Osteoblast (primary cell): ENCODE data around the gene ARMH1. TPM values are rescaled to one million over a fixed set of nuclear protein-coding genes. Genes with fewer than 3 reads are reported as not detected.

Experiments used
- DNase-seq: peaks from one replicate; pipeline ENCODE4 v3.0.0; 2011; ENCODE audit warnings: low spot score, mixed read lengths; ENCODE audit not compliant: insufficient read length; ENCODE audit errors: missing footprints
- H2AFZ ChIP-seq: 2 replicates; pipeline ENCODE4 v1.6.0; 2011; ENCODE audit warnings: mild to moderate bottlenecking, low read length
- H3K27ac ChIP-seq: 2 replicates; pipeline ENCODE4 v1.5.1; 2011; ENCODE audit warnings: mild to moderate bottlenecking, low read depth, low read length, moderate library complexity
- H3K27me3 ChIP-seq: 2 replicates; pipeline ENCODE4 v1.6.0; 2012; ENCODE audit warnings: mild to moderate bottlenecking, control low read depth, inconsistent platforms, low read length, moderate library complexity; ENCODE audit not compliant: insufficient read depth
- H3K36me3 ChIP-seq: 2 replicates; pipeline ENCODE4 v1.5.1; 2011; ENCODE audit warnings: mild to moderate bottlenecking, low read length, control low read depth, moderate library complexity; ENCODE audit not compliant: insufficient read depth
- H3K4me1 ChIP-seq: 2 replicates; pipeline ENCODE4 v1.5.1; 2011; ENCODE audit warnings: mild to moderate bottlenecking, low read length, control low read depth, moderate library complexity; ENCODE audit not compliant: insufficient read depth
- H3K4me2 ChIP-seq: 2 replicates; pipeline ENCODE4 v1.6.0; 2011; ENCODE audit warnings: mild to moderate bottlenecking, low read length; ENCODE audit not compliant: insufficient read depth
- H3K4me3 ChIP-seq: fragments of 200-600 bp; sonication (generic); 3 replicates; pipeline ENCODE4 v1.5.1; 2012; ENCODE audit warnings: mild to moderate bottlenecking, low read length, inconsistent platforms; ENCODE audit not compliant: insufficient read depth
- H3K79me2 ChIP-seq: 2 replicates; pipeline ENCODE4 v1.6.0; 2012; ENCODE audit warnings: mild to moderate bottlenecking, low read length, control low read depth, inconsistent platforms; ENCODE audit not compliant: insufficient read depth
- H3K9me3 ChIP-seq: 2 replicates; pipeline ENCODE4 v1.5.1; 2011; ENCODE audit warnings: low read depth, low read length, control low read depth
- H4K20me1 ChIP-seq: 2 replicates; pipeline ENCODE4 v1.6.0; 2012; ENCODE audit warnings: mild to moderate bottlenecking, low read length, control low read depth; ENCODE audit not compliant: insufficient read depth
- total RNA-seq: library from RNA; depleted of rRNA; stranded (reverse); fragments of >200 nt; gene quantifications from 2 replicates; pipeline ENCODE4 v1.2.3, GENCODE V29; 2012
- TF ChIP-seq, protein P1 (sequence below): IDR thresholded peaks from 2 replicates; pipeline ENCODE4 v1.5.1; 2011; ENCODE audit warnings: mild to moderate bottlenecking, low read depth, low read length, moderate library complexity; ENCODE audit errors: extremely low read depth

Gene ARMH1
- total RNA-seq, 1 donor = 4.3 TPM

DNA sequence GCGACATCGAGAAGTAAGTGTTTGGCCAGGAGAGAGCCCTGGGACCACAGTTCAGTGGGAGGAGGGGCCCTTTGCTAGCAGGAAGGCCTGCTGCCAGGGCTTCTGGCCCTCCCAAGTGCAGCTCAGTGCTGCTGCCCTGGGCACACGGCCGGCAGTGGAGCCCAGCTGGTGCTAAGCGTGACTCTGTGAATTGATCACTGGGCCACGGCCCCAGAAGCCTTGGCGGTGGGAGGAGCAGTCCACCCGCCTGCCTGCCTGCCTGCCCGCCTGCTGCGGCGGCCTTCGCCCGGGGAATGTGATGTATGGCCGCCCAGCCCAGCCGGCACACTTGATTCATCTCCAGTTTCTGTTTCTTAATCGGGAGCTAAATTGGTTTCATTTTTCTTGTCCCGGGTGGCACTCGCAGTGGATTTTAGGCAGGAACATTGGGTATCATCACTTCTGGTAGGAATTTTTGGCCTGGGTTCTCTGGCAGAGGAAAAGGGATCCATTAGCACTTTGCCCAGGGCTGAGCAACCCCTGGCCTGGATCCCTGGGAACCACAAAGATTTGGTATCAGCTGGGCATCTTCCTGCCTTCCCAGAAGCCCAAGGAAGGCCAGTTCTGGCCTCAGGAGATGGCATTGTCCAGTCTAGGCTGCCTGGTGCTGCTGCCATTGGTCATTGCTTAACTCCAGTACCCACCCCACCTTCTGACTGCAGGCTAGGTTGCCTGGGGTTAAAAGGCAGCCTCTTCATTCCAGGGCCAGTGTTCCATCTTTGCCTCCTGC lies 28.9 kb upstream of the ARMH1 start:
- no peaks in the 10 kb centered on the region for H4K20me1 ChIP-seq
- H3K27me3 ChIP-seq = no peaks in the 10 kb centered on the region
- peak overlapping the region; percentile 38 for H3K4me2 ChIP-seq
- peak overlapping the region; percentile 68 for H2AFZ ChIP-seq
- H3K4me1 ChIP-seq = peaks cover 14% of the 10 kb centered on the region
- TF ChIP-seq, protein P1, sequence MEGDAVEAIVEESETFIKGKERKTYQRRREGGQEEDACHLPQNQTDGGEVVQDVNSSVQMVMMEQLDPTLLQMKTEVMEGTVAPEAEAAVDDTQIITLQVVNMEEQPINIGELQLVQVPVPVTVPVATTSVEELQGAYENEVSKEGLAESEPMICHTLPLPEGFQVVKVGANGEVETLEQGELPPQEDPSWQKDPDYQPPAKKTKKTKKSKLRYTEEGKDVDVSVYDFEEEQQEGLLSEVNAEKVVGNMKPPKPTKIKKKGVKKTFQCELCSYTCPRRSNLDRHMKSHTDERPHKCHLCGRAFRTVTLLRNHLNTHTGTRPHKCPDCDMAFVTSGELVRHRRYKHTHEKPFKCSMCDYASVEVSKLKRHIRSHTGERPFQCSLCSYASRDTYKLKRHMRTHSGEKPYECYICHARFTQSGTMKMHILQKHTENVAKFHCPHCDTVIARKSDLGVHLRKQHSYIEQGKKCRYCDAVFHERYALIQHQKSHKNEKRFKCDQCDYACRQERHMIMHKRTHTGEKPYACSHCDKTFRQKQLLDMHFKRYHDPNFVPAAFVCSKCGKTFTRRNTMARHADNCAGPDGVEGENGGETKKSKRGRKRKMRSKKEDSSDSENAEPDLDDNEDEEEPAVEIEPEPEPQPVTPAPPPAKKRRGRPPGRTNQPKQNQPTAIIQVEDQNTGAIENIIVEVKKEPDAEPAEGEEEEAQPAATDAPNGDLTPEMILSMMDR = no peak
- H3K9me3 ChIP-seq = no peaks in the 10 kb centered on the region
- H3K4me3 ChIP-seq = no peak overlapping the region
- H3K36me3 ChIP-seq = peaks cover 75% of the 10 kb centered on the region
- peaks cover 4% of the 10 kb centered on the region for H3K79me2 ChIP-seq
- DNase-seq = peak; percentile 97
- H3K27ac ChIP-seq = peak overlapping the region; percentile 50

DNA sequence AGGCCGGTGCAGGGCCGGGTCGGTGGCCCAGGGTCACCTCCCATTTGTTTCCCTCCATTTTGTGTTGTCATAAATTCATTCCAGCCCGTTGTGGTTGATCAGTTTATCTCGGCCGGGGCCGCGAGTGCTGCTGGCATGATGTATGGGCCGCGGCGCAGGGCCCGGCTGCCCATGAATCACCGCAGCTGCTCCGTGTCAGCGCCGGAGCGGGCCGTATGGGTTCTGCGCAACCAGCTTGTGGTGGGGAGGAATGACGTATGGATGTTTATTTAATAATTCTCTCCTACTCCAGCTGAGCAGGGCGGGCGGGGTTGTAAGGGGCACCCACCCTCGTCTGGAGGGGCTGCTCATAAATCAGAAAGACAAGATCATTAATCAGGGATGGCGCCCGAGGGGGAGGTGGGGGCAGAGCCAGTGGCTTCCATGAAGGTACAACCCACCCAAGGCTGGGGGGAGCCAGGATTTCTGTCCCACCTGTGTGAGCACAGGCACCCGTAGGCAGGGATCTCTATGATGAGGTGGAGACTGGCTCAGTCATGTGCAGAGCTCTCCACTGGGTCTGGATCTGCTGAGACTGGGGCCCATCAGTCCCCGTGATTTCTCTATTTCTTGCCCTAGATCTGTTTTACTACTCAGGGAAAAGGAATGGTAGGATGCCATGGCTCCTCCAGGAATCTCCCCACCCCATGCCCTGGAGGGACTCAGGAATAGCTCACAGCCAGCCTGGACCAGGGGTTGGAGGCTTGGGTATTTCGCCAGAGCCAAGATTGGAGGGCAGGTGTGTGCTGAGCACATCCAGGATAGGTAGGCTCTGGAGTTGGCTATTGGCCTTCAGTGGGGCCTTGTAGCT lies 28.0 kb upstream of the ARMH1 start:
- Histone ChIP-seq H3K9me3 (no peaks in the 10 kb centered on the region), H3K27ac (peak overlapping the region; percentile 50), H3K4me3 (no peak overlapping the region), H3K4me1 (peaks cover 14% of the 10 kb centered on the region), H3K27me3 (no peaks in the 10 kb centered on the region), H3K36me3 (peaks cover 73% of the 10 kb centered on the region), H4K20me1 (no peaks in the 10 kb centered on the region), H3K4me2 (no peak overlapping the region), H2AFZ (no peak overlapping the region), H3K79me2 (peaks cover 2% of the 10 kb centered on the region)
- peak; percentile 55 for DNase-seq
- TF ChIP-seq, protein P1 = no peak

DNA sequence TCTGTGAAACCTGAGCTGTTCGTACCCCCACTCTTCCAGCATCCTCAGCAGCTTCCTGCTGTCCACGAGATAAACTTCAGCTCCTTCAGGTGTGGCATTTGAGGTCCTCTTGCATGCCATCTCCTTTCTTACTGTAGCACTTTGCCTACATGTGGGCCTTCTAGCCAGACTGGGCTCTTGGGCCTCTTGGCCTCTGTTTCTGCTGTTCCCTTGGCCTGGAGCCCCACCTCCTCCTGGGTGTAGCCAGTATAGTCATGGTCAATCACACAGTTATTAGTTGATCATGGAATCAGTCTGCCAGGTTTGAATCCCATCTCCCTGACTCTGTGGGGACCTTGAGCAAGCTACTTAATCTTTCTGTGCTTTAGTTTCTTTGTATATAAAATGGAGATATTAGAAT lies 26.6 kb upstream of the ARMH1 start:
- TF ChIP-seq, protein P1 = no peak
- Histone ChIP-seq H4K20me1 (peaks cover 4% of the 10 kb centered on the region), H3K36me3 (peaks cover 70% of the 10 kb centered on the region), H3K79me2 (peaks cover 1% of the 10 kb centered on the region), H3K9me3 (no peaks in the 10 kb centered on the region), H2AFZ (no peak overlapping the region), H3K27me3 (no peaks in the 10 kb centered on the region), H3K4me3 (no peak overlapping the region), H3K27ac (no peak overlapping the region), H3K4me2 (no peak overlapping the region), H3K4me1 (peaks cover 11% of the 10 kb centered on the region)
- peak; percentile 69 for DNase-seq
